SKM-1 (cell line): Measurements from ENCODE around the gene WRAP73.
A peak's percentile ranks its signal among the peaks of the same experiment; 100 is the strongest.

Source experiments
- DNase-seq: peaks from one replicate; lab custom pipeline; 2025; ENCODE audit not compliant: unreplicated experiment; lab: John Stamatoyannopoulos, UW

WRAP73 gene

GRCh38 chr1:3649342-3650247 is at the start of gene WRAP73:
Gene WRAP73 (minus strand): TSS chr1:3650103. CDS start chr1:3649999, 104 bp downstream.
- DNase-seq: peak; percentile 84

- no peak for DNase-seq
Measured at GRCh38 chr1:3699596-3699995, 49.7 kb upstream of the WRAP73 start.

GRCh38 chr1:3698660-3699408 is 48.9 kb upstream of the WRAP73 start:
- no peak for DNase-seq

GRCh38 chr1:3697810-3698209 is 47.9 kb upstream of the WRAP73 start:
- no peak for DNase-seq

GRCh38 chr1:3697104-3697503 is 47.2 kb upstream of the WRAP73 start:
- DNase-seq: no peak

- no peak for DNase-seq
Measured at GRCh38 chr1:3696689-3697088, 46.8 kb upstream of the WRAP73 start.

GRCh38 chr1:3695326-3696217 is 45.7 kb upstream of the WRAP73 start:
- no peak for DNase-seq

GRCh38 chr1:3693321-3693720 is 43.4 kb upstream of the WRAP73 start:
- DNase-seq: no peak

- no peak for DNase-seq
Measured at GRCh38 chr1:3692598-3692997, 42.7 kb upstream of the WRAP73 start.

GRCh38 chr1:3691421-3692204 is 41.7 kb upstream of the WRAP73 start:
- no peak for DNase-seq

GRCh38 chr1:3690282-3691065 is 40.6 kb upstream of the WRAP73 start:
- DNase-seq: no peak

- no peak for DNase-seq
Measured at GRCh38 chr1:3689138-3689750, 39.3 kb upstream of the WRAP73 start.

GRCh38 chr1:3688356-3689137 is 38.6 kb upstream of the WRAP73 start:
- DNase-seq: no peak

- DNase-seq: no peak
Measured at GRCh38 chr1:3687504-3687903, 37.6 kb upstream of the WRAP73 start.

- DNase-seq: no peak
Measured at GRCh38 chr1:3685906-3686305, 36.0 kb upstream of the WRAP73 start.

- DNase-seq: no peak
Measured at GRCh38 chr1:3685222-3685621, 35.3 kb upstream of the WRAP73 start.

GRCh38 chr1:3683992-3684391 is 34.1 kb upstream of the WRAP73 start:
- no peak for DNase-seq

GRCh38 chr1:3683197-3683596 is 33.3 kb upstream of the WRAP73 start:
- no peak for DNase-seq
